Inferior parietal cortex (tissue), 1 donor: ENCODE measurements around the gene ASMTL.
A peak's percentile ranks its signal among the peaks of the same experiment; 100 is the strongest.
"Not testable (repeated sequence)": the region's sequence is repeated elsewhere in the genome, so short reads cannot be mapped to it uniquely, and the experiment has no call there.

Source experiments
- DNase-seq: peaks from one replicate; pipeline ENCODE4 v3.0.0-alpha.2; 2016; ENCODE audit errors: extremely low spot score

Gene ASMTL

DNA sequence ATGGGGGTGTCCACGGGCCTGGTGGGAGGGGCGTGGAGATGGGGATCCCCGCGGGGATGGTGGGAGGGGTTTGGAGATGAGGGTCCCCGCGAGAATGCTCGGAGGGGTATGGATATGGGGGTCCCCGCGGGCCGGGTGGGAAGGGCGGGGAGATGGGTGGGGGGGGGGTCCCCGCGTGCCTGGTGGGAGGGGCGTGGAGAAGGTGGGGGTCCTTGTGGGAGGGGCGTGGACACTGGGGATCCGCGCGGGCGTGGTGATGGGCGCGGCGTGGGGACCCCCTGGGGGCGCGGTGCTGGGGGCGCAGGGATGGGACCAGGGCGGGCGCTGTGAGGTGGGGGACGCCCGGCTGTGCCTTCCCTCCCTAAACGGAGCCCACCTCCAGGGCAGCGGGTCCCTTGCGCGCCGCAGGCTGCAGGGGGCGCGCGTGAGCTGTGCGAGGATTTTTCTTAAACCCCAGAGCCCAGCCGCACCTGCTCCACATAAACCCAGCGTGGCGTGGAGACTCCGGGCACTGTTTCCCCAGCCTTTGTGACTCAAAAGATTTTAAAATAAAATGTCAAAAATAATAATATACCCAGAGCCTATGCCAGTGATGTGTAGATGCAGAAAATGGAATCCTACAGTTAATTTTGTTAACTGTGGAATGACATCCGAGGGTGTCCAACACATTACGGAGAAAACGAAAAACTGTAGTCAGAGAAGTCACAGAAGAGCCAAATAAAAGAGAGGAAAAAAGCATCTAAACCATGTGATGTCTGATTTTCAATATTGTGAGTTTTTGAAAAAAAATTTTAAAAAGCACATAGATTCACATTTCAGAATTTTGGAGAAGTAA, 1.5 kb upstream of the ASMTL start:
- peak; percentile 78 for DNase-seq

DNA sequence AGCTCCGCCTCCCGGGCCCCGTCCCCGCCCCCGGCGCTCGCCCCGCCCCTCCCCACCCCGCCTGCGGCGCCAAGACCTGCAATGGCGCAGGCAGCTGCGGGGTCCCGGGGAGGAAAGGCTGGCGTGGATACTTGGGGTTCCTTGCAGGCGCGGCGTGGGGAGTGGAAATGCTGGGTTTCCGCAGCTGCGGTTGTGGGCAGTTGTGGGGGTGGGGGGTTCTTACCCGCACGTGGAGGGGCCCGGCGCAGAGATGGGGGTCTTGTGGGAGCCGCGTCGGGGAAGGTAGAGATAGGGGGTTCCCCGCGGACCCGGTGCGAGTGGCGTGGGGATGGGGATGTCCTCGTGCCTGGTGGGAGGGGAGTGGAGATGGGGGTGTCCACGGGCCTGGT, 680 bp upstream of the ASMTL start:
- no peak for DNase-seq

DNA sequence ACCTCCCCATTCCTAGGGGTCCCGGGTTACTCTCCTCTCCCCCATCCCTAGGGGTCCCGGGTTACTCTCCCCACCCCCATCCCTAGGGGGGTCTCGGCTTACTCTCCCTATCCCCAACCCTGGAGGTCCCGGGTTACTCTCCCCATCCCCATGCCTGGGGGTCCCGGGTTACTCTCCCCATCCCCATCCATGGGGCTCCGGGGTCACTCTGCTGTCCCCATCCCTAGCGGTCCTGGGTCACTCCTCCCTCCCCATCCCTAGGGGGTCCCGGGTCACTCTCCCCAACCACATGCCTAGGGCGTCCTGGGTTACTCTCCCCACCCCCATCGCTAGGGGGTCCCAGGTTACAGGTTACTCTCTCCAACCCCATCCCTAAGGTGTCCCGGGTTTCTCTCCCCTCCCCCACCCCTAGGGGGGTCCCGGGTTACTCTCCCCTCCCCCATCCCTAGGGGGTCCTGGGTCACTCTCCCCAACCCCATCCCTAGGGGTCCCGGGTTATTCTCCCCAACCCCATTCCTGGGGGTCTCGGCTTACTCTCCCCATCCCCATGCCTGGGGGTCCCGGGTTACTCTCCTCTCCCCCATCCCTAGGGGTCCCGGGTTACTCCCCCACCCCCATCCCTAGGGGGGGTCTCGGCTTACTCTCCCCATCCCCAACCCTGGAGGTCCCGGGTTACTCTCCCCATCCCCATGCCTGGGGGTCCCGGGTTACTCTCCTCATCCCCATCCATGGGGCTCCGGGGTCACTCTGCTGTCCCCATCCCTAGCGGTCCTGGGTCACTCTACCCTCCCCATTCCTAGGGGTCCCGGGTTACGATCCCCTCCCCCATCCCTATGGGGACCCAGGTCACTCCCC, 821 bp downstream of the ASMTL start:
- DNase-seq: no peak

DNA sequence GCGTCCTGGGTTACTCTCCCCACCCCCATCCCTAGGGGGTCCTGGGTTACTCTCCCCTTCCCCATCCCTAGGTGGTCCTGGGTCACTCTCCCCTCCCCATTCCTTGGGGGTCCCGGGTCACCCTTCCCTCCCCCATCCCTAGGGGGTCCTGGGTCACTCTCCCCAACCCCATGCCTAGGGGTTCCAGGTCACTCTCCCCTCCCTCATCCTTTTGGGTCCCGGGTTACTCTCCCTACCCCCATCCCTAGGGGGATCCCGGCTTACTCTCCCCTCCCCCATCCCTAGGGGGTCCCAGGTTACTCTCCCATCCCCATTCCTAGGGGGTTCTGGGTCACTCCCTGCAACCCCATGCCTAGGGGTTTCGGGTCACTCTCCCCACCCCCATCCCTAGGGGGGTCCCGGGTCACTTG, 1.5 kb downstream of the ASMTL start:
- no peak for DNase-seq

DNA sequence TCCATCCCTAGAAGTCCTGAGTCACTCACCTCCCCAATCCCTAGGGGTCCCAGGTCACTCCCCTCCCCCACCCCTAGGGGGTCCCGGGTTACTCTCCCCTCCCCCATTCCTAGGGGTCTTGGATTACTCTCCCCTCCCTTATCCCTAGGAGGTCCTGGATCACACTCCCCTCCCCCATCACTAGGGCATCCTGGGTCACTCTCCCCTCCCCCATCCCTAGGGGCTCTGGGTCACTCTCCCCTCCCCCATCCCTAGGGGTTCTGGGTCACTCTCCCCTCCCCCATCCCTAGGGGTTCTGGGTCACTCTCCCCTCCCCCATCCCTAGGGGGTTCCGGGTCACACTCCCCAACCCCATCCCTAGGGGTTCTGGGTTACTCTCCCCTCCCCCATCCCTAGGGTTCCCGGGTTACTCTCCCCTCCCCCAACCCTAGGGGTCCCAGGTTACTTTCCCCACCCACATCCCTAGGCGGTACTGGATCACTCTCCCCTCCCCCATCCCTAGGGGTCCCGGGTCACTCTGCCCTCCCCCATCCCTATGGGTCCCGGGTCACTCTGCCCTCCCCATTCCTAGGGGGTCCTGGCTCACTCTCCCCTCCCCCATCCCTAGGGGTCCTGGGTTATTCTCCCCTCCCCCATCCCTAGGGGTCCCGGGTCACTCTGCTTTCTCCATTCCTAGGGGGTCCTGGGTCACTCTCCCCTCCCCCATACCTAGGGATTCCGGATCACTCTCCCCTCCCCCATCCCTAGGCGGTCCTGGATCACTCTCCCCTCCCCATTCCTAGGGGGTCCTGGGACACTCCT, 2.1 kb downstream of the ASMTL start:
- DNase-seq: no peak

DNA sequence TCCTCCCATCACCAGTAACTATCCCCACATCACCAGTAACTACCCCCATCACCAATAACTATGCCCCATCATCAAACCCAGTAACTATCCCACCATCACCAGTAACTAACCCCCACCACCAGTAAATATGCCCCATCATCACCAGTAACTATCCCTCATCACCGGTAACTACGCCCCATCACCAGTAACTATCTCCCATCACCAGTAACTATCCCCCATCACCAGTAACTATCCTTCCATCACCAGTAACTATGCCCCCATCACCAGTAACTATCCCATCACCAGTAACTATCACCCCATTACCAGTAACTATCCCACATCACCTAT, 2.9 kb downstream of the ASMTL start:
- no peak for DNase-seq

DNA sequence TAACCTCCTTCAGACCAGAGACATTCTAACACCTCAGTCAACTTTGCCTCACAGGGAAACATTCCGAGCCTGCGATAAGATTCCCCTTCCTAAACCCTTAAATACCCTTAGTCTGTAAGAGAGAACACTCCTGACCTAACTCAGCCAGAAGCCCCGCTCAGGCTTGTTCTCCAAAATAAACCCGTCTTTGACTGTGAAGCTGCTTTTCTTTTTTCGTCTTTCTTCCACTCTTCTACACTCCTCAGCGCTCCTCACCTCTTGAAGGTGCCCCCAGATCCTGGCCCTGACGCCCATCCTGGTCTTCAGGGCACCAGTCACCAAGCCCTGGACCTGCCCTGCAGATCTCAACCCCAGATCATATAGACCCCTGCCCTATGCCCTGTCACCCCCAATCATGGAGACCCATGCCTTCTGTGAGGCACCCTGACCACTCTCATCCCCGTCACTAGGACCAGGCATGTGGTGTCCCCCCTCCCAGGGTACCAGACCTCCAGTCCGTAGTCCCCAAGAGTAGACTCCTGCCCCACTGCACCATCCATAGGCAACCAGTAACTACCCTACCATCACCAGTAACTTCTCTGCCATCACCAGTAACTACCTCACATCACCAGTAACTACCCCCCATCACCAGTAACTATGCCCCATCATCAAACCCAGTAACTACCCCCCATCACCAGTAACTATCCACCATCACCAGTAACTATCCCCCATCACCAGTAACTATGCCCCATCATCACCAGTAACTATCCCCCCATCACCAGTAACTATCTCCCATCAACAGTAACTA, 3.5 kb downstream of the ASMTL start:
- no peak for DNase-seq

DNA sequence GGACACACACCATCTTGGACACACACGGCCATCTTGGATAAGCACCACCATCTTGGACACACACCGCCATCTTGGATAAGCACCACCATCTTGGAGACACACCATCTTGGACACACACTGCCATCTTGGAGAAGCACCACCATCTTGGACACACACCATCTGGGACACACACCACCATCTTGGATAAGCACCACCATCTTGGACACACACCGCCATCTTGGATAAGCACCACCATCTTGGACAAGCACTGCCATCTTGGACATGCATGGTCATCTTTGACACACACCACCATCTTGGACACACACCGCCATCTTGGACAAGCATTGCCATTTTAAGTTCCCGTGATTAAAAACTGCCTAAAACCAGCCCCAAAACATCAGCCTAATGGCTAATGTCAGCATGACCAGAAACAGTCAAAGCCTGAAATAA, 4.1 kb downstream of the ASMTL start:
- DNase-seq: not testable (repeated sequence)

DNA sequence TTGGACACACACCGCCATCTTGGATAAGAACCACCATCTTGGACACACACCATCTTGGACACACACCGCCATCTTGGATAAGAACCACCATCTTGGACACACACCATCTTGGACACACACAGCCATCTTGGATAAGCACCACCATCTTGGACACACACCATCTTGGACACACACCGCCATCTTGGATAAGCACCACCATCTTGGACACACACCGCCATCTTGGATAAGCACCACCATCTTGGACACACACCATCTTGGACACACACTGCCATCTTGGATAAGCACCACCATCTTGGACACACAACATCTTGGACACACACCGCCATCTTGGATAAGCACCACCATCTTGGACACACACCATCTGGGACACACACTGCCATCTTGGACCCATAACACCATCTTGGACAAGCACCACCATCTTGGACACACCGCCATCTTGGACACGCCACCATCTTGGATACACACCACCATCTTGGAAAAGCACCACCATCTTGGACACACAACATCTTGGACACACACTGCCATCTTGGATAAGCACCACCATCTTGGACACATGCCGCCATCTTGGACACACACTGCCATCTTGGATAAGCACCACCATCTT, 4.6 kb downstream of the ASMTL start:
- not testable (repeated sequence) for DNase-seq

DNA sequence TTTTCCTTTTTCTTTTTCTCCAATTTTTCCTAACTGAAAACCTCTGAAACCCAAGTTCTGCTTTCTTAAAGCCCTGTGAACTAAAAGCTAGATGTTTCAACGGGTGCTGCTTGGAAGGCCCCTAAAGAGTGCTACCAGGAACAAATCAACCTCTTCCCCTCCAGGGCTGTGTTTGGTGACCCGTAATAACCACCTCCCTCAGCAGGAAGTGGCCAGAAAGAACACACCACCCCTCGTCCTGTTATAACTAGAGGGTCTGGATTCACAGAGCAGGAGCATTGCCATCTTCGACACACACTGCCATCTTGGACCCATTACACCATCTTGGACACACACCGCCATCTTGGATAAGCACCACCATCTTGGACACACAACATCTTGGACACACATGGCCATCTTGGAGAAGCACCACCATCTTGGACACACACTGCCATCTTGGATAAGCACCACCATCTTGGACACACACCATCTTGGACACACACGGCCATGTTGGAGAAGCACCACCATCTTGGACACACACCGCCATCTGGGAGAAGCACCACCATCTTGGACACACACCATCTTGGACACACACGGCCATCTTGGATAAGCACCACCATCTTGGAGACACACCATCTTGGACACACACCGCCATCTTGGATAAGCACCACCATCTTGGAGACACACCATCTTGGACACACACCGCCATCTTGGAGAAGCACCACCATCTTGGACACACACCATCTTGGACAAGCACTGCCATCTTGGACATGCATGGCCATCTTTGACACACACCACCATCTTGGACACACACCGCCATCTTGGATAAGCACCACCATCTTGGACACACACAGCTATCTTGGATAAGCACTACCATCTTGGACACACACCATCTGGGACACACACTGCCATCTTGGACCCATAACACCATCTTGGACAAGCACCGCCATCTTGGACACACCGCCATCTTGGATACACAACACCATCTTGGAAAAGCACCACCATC, 5.4 kb downstream of the ASMTL start:
- DNase-seq: not testable (repeated sequence)

DNA sequence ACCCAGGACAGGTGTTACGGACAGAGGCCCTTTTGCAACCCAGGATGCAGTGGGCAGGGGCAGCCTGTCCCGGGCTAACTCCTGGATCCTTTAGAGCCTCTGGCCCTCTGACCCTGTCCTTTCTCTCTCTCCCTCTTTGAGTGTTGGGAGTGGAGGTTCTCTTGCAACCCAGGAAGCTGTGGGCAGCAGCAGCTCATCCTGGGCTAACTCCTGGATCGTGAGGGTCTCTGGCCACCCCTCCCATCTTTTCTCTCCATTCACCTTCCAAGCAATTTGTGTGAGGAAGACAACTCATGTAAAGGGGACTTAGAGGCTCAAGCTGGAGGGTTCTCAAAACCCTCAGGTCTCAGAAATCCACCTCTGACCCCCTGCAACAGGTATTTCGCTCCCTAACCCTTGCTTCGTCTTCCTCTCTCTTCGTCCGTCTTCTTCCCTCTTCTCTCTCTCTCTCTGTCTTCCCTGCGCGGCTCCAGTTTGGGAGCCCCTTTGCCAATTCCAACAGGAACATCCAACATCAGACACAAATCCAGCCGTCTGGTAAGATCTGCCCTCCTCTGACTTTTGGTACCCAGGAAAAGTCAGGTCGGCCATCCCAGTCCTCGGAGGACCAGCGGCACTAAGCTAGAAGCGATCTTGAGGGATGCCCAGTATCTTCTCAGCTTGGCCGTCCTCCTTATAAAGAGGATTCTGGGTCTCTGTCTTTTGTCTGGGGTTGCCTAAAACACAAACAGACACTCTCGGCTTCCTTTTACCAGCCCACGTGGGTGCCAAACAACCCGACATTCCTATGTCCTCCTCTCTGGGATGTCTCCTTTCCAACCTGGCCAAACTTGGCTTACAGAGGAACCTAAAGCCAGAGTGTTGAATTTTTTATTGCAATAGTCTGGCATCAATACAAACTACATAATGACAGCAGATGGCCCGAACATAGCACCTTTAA, 7.9 kb downstream of the ASMTL start:
- DNase-seq: no peak

DNA sequence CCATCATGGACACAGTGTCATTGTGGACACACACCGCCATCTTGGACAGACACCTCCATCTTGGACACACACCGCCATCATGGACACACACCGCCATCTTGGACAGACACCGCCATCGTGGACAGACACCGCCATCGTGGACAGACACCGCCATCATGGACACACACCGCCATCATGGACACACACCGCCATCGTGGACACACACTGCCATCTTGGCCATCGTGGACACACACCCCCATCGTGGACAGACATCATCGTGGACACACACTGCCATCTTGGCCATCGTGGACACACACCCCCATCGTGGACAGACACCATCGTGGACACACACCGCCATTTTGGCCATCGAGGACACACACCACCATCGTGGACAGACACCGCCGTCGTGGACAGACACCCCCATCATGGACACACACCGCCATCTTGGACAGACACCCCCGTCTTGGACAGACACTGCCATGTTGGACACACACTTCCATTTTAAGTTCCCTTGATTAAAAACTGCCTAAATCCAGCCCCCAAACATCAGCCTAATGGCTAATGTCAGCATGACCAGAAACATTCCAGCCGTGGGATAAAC, 9.1 kb downstream of the ASMTL start:
- DNase-seq: no peak

DNA sequence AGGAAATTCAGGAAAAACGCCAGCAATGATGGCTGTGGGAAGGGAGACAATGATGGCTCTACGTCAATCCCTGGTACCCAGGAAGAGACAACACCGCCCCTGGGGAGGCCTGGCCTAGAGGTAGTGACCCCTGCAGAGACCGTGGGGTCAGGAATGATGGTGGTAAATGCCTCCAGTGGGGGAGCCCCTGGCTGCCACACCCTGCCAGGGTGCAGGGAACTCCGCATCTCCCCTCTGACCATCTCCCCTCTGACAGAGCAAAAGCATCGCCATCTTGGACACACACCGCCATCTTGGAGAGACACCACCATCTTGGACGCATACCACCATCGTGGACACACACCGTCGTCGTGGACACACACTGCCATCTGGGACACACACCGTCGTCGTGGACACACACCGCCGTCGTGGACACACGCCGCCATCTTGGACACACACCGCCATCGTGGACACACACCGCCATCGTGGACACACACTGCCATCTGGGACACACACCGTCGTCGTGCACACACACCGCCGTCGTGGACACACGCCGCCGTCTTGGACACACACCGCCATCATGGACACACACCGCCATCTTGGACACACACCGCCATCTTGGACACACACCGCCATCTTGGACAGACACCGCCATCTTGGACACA, 9.9 kb downstream of the ASMTL start:
- no peak for DNase-seq

DNA sequence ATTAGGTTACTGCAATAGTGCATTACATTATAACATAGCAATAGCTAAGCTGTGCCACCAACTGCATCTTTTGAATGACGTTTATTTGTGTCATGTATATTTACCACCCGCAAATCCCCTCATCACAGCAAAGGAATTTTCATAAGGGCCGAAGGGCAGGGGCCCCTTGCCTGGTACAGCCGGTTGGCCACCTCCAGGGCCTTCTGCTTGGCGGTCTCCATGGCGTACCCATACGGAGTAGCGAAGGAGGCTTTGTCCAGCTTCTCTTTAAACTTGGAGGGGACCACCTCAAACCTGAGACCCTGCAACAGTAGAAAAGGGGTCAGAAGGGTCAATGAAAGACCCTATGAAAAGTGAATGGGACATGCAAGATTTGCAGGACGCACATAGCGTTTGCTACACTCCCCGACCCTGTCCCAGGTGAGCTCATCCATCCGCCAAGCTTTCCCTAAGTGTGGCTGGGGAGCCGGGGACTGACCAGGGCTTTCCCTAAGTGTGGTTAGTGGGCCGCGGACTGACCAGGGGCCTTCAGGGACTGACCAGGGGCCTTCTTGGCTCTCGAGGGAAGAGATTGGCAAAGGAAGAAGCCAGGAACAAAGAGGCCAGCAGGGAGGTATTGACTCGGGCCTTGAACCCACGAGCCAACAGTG, 10.6 kb downstream of the ASMTL start:
- no peak for DNase-seq

DNA sequence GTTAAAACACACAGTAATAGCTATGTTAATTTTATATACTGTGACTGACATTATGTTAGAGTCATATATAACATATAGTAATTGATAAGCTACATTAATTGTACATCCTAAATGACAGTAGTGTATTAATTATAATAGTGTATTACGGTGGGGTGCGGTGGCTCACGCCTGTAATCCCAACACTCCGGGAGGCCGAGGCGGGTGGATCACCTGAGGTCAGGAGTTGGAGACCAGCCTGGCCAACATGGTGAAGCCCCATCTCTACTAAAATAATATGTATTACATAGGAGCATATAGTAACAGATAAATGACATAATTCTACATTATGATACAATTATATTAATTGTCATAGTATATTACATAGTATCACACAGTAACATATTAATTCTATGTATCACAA, 12.2 kb downstream of the ASMTL start:
- DNase-seq: no peak

DNA sequence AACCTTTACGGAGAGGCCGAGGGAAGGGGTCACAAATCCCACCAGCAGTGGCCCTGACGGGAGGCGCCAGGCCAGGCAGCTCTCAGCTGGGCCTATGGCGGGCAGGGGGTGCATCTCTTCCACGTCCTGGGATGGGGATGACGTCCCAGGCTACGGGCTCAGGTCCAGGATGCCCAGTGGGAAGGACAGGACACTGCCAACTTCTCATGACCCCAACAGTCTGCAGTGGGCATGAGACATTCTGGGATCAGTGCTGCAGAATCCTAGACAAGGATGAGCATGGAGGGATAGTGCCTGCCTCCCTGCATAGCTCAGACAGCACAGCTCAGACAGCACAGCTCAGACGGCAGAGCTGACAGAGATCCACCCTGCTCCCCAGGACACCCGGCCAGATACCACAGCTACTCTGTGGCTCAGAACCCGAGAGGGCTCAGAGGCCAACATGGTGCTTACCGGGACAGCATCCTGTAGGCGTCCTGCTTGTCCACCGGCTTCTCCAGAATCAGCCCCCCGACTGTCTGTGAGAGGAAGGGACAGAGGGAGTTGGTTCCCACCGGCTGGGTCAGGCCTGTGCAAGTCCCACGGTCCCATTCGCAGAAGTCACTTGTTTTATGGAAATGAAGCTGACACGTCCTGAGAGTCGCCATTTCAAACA, 17.3 kb downstream of the ASMTL start:
- DNase-seq: no peak

DNA sequence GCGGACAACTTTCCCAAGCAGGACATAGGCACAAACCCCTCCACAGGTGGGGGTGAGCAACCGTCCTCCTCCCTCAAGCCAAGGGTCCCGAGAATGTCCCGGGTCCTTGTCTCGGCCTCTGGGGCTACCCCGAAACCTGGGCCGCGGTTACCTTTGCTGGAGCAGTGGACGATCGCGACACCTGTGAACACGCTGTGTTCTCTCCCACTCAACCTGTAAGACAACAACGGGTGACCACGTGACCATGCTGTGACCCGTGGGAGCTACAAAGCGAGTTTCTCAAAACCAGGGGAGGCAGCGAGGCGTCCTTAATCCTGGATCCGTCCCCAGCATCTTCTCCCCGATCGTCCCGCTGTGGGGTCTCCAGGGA, 17.9 kb downstream of the ASMTL start:
- no peak for DNase-seq
